ENCODE measurements around the gene CABLES2. TPM values are rescaled to one million over a fixed set of nuclear protein-coding genes. Genes with fewer than 3 reads are reported as not detected.

CABLES2 gene
- total RNA-seq, 1 donor from 2014 or later, result 9.3 TPM

DNA sequence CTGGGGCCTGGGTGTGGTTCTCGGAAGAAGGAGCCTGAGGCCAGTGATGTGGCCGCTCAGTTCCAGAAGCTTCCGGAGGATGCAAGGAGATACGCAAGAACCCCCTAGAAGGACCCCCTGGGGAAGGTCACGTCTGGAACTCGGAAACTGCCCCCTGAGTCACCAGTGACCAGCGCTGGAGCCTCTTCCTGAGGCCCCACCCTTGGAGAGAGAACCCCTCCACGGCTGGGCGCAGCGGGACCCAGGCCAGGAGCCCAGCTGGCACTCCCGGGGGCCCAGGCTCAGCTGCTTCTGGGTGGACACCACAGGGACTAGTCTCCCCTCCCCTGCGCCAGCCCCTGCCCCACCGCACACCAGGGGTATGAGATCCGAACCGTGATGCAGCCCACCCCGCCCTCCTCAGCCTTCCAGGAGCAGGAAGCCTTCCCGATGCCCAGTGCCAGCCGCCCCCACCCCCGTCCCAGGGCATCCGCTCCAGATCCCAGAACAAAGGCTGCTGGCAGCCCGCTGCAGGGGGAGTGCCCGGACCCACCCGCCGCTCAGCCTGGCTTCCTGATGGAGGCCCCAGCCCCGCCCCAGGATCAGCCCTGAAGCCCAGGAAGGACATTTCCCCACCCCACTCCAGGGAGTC is 47.5 kb downstream of the CABLES2 start:
- TF ChIP-seq, protein P1, sequence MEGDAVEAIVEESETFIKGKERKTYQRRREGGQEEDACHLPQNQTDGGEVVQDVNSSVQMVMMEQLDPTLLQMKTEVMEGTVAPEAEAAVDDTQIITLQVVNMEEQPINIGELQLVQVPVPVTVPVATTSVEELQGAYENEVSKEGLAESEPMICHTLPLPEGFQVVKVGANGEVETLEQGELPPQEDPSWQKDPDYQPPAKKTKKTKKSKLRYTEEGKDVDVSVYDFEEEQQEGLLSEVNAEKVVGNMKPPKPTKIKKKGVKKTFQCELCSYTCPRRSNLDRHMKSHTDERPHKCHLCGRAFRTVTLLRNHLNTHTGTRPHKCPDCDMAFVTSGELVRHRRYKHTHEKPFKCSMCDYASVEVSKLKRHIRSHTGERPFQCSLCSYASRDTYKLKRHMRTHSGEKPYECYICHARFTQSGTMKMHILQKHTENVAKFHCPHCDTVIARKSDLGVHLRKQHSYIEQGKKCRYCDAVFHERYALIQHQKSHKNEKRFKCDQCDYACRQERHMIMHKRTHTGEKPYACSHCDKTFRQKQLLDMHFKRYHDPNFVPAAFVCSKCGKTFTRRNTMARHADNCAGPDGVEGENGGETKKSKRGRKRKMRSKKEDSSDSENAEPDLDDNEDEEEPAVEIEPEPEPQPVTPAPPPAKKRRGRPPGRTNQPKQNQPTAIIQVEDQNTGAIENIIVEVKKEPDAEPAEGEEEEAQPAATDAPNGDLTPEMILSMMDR (IDR thresholded peaks at IDR 0.05; ENCODE audit: unreplicated experiment), result no peak
- Mint-ChIP-seq H3K27me3 (ENCODE audit: unreplicated experiment) (peaks cover 4% of the 10 kb centered on the region), H3K36me3 (ENCODE audit: low read depth, unreplicated experiment) (no peaks in the 10 kb centered on the region), H3K27ac (ENCODE audit: unreplicated experiment) (no peak overlapping the region), H3K9me3 (ENCODE audit: unreplicated experiment) (no peaks in the 10 kb centered on the region), H3K4me3 (ENCODE audit: unreplicated experiment) (no peak overlapping the region), H3K4me1 (ENCODE audit: unreplicated experiment) (no peaks in the 10 kb centered on the region)
- no peak for DNase-seq (ENCODE audit: low spot score)

DNA sequence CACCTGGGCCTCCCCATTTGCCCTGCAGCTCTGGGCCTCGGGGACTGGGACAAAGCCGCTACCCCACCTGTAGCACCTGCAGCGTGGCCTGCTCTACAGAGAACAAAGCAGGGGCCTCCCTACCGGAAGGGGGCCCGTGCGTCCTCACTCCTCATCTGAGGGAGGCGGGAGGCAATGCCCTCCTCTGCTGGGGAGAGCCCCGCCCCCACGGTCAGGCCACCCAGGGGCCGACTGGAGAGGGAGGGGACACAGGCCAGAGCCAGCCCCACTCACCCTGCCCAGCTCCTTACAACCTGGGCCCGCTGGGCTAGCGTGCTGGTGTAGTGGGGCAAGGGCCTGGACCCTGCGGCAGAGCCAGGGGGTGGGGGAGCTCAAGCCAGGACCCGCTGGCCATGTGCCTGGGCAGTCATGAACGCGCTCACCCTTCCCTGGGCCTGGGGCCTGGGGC is 48.0 kb downstream of the CABLES2 start:
- H3K27me3 Mint-ChIP-seq (ENCODE audit: unreplicated experiment), result peaks cover 4% of the 10 kb centered on the region
- no peaks in the 10 kb centered on the region for H3K9me3 Mint-ChIP-seq (ENCODE audit: unreplicated experiment)
- H3K36me3 Mint-ChIP-seq (ENCODE audit: low read depth, unreplicated experiment), result no peaks in the 10 kb centered on the region

DNA sequence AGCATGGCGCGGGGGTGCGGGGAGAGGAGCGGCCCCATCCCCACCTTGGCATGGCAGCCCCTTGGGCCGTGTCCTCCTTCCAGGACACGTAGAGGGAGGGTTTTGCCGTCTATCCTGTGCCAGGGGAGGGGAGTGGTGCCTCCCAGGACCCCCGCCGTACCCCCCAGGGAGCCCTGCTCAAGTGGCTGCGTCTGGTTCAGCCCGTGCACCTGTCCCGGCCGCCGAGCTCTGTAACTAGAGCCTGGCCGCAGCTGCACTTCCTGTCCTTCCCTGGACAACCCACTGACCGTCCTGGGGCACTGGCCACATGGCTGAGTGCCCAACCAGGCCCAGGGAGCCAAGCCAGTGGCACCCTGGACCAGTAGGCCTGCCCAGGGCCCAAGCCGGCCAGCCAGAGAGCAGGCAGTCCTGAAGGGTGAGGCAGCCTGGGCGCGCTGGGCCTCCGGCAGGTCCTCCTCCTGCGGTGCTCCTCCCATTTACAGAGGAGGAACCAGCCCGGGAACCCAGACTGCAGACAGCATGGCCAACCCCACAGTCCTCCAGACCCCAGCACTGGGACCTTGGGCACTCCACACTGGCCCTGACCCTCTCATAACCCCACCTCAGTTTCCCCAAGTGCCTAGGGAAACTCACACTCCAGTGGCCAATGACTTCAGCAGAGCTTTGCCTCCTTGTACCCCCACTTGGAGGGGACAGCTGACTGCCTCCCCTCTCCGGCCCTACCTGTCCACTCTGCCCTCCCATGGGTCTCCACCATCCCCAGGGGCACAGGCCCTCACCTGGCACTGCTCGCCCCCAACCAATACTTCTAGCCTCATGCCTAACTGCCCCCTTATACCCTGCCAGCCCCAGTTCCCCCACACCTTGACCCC is 48.7 kb downstream of the CABLES2 start:
- H3K36me3 Mint-ChIP-seq (ENCODE audit: low read depth, unreplicated experiment), result no peaks in the 10 kb centered on the region
- no peak overlapping the region for H3K4me3 Mint-ChIP-seq (ENCODE audit: unreplicated experiment)
- H3K4me1 Mint-ChIP-seq (ENCODE audit: unreplicated experiment), result no peaks in the 10 kb centered on the region
- no peaks in the 10 kb centered on the region for H3K9me3 Mint-ChIP-seq (ENCODE audit: unreplicated experiment)
- peaks cover 4% of the 10 kb centered on the region for H3K27me3 Mint-ChIP-seq (ENCODE audit: unreplicated experiment)
- no peak for DNase-seq (ENCODE audit: low spot score)
- H3K27ac Mint-ChIP-seq (ENCODE audit: unreplicated experiment), result no peak overlapping the region
- TF ChIP-seq, protein P1 (IDR thresholded peaks at IDR 0.05; ENCODE audit: unreplicated experiment), result no peak

More for the DNA sequence above, 48.0 kb downstream of the CABLES2 start:
- TF ChIP-seq, protein P1 (IDR thresholded peaks at IDR 0.05; ENCODE audit: unreplicated experiment), result no peak
- Mint-ChIP-seq H3K27ac (ENCODE audit: unreplicated experiment) (no peak overlapping the region), H3K4me3 (ENCODE audit: unreplicated experiment) (no peak overlapping the region), H3K4me1 (ENCODE audit: unreplicated experiment) (no peaks in the 10 kb centered on the region)
- no peak for DNase-seq (ENCODE audit: low spot score)

GRCh38 chr20:62357681-62358080 is 49.4 kb downstream of the CABLES2 start:
- no peaks in the 10 kb centered on the region for H3K9me3 Mint-ChIP-seq (ENCODE audit: unreplicated experiment)
- no peak for DNase-seq (ENCODE audit: low spot score)
- no peak overlapping the region for H3K4me3 Mint-ChIP-seq (ENCODE audit: unreplicated experiment)
- TF ChIP-seq, protein P1 (IDR thresholded peaks at IDR 0.05; ENCODE audit: unreplicated experiment), result no peak
- peaks cover 2% of the 10 kb centered on the region for H3K27me3 Mint-ChIP-seq (ENCODE audit: unreplicated experiment)
- H3K27ac Mint-ChIP-seq (ENCODE audit: unreplicated experiment), result no peak overlapping the region
- H3K4me1 Mint-ChIP-seq (ENCODE audit: unreplicated experiment), result no peaks in the 10 kb centered on the region
- no peaks in the 10 kb centered on the region for H3K36me3 Mint-ChIP-seq (ENCODE audit: low read depth, unreplicated experiment)
